Measurements from ENCODE around the gene TXLNB.
A peak's percentile ranks its signal among the peaks of the same experiment; 100 is the strongest.

DNA sequence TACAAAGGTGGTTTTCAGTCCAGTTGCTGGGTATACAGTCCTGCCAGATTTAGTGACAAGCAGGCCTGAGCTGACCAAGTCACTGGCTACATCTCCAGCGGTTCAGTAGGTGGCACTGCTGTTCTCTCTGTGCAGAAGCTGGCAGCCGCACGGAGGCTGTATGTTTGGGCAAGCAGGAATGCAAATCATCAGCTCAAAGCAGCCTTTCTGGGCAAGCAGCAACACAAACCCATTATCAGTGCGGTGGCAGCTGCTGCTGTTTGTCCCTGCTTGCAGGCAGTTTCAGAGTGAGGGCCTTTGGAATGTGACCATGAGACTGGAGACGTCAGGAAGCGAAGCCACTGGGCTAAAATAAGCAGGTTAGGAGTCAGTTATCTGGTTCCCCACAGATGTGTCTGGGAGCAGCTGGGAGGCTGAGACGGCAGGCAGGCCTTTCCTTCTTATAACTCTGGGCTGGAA lies 72.5 kb downstream of the TXLNB start:
- TF ChIP-seq, protein P1, sequence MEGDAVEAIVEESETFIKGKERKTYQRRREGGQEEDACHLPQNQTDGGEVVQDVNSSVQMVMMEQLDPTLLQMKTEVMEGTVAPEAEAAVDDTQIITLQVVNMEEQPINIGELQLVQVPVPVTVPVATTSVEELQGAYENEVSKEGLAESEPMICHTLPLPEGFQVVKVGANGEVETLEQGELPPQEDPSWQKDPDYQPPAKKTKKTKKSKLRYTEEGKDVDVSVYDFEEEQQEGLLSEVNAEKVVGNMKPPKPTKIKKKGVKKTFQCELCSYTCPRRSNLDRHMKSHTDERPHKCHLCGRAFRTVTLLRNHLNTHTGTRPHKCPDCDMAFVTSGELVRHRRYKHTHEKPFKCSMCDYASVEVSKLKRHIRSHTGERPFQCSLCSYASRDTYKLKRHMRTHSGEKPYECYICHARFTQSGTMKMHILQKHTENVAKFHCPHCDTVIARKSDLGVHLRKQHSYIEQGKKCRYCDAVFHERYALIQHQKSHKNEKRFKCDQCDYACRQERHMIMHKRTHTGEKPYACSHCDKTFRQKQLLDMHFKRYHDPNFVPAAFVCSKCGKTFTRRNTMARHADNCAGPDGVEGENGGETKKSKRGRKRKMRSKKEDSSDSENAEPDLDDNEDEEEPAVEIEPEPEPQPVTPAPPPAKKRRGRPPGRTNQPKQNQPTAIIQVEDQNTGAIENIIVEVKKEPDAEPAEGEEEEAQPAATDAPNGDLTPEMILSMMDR (IDR thresholded peaks at IDR 0.05) = peak; percentile 64 to 91 (median 82)
- TF ChIP-seq POLR2A (IDR thresholded peaks at IDR 0.05) = peak in 1 of 2 donors; percentile 62
